CD4-positive, alpha-beta T cell treated with Interleukin-6 for 4 hours (primary cell): Measurements from ENCODE around the gene STX1B.
A peak's percentile ranks its signal among the peaks of the same experiment; 100 is the strongest.

Experiments used
- DNase-seq: peaks from one replicate; pipeline ENCODE4 v3.0.0-alpha.2; 2020; ENCODE audit warnings: mixed read lengths

The STX1B gene

GRCh38 chr16:30974348-30974747 is 36.1 kb downstream of the STX1B start:
- DNase-seq = no peak

GRCh38 chr16:30972872-30973271 is 37.6 kb downstream of the STX1B start:
- no peak for DNase-seq

- no peak for DNase-seq
These were observed 39.1 kb downstream of the STX1B start for GRCh38 chr16:30971298-30971697.

- no peak for DNase-seq
These were observed 41.1 kb downstream of the STX1B start for GRCh38 chr16:30969246-30969842.

GRCh38 chr16:30967795-30968194 is 42.6 kb downstream of the STX1B start:
- DNase-seq = no peak

- DNase-seq = no peak
These were observed 44.3 kb downstream of the STX1B start for GRCh38 chr16:30966033-30966619.

- no peak for DNase-seq
These were observed 45.0 kb downstream of the STX1B start for GRCh38 chr16:30965436-30965835.

GRCh38 chr16:30964574-30965226 is 45.7 kb downstream of the STX1B start:
- no peak for DNase-seq

GRCh38 chr16:30963925-30964511 is 46.4 kb downstream of the STX1B start:
- DNase-seq = no peak

GRCh38 chr16:30961384-30961783 is 49.1 kb downstream of the STX1B start:
- no peak for DNase-seq

- DNase-seq = no peak
These were observed 52.0 kb downstream of the STX1B start for GRCh38 chr16:30958175-30959079.

- DNase-seq = peak; percentile 98
These were observed 52.8 kb downstream of the STX1B start, which contains the start of gene SETD1A for GRCh38 chr16:30957456-30958174. TSS of gene SETD1A (plus strand) at chr16:30957754. CDS start at chr16:30958732, 978 bp downstream.

- peak; percentile 93 for DNase-seq
These were observed 53.6 kb downstream of the STX1B start for GRCh38 chr16:30956601-30957455.

GRCh38 chr16:30954993-30955392 is 55.4 kb downstream of the STX1B start:
- no peak for DNase-seq

GRCh38 chr16:30953511-30954124 is 56.8 kb downstream of the STX1B start:
- peak; percentile 68 for DNase-seq

GRCh38 chr16:30953111-30953510 is 57.3 kb downstream of the STX1B start:
- no peak for DNase-seq

- no peak for DNase-seq
These were observed 58.7 kb downstream of the STX1B start for GRCh38 chr16:30951750-30952149.

- no peak for DNase-seq
These were observed 59.2 kb downstream of the STX1B start for GRCh38 chr16:30951193-30951592.

- DNase-seq = no peak
These were observed 59.8 kb downstream of the STX1B start for GRCh38 chr16:30950516-30951065.
